ENCODE results near the gene SPDEF. TPM values are rescaled to one million over a fixed set of nuclear protein-coding genes. Genes with fewer than 3 reads are reported as not detected.

SPDEF gene
- total RNA-seq, 1 donor from 2014 or later: 3.5 TPM

- no peak for TF ChIP-seq CTCF (IDR thresholded peaks at IDR 0.05)
- intact Hi-C loops (cut with DNase I): no loop called here
- H3K4me3 ChIP-seq: no peak overlapping the region
- no peak for DNase-seq
- H3K27me3 ChIP-seq (ENCODE audit: low read depth): no peaks in the 10 kb centered on the region
- H3K4me1 ChIP-seq: no peaks in the 10 kb centered on the region
- no peak for ATAC-seq
- peaks cover 13% of the 10 kb centered on the region for H3K9me3 ChIP-seq
- no peaks in the 10 kb centered on the region for H3K36me3 ChIP-seq
- H3K27ac ChIP-seq: no peak overlapping the region
Observed at GRCh38 chr6:34497411-34497810, 58.7 kb downstream of the SPDEF start.

- DNase-seq: no peak
- H3K9me3 ChIP-seq: peaks cover 13% of the 10 kb centered on the region
Observed at GRCh38 chr6:34496103-34496685, 59.9 kb downstream of the SPDEF start.

GRCh38 chr6:34494973-34495372 is 61.2 kb downstream of the SPDEF start:
- Histone ChIP-seq H3K27ac (no peak overlapping the region), H3K27me3 (ENCODE audit: low read depth) (no peaks in the 10 kb centered on the region), H3K9me3 (peaks cover 2% of the 10 kb centered on the region), H3K4me3 (no peak overlapping the region), H3K4me1 (no peaks in the 10 kb centered on the region), H3K36me3 (no peaks in the 10 kb centered on the region)
- no peak for ATAC-seq
- no peak for DNase-seq
- intact Hi-C loops (cut with DNase I): no loop called here
- TF ChIP-seq CTCF (IDR thresholded peaks at IDR 0.05): no peak

More at GRCh38 chr6:34496103-34496685, 59.9 kb downstream of the SPDEF start:
- intact Hi-C loops (cut with DNase I): no loop called here
- Histone ChIP-seq H3K36me3 (no peaks in the 10 kb centered on the region), H3K4me3 (no peak overlapping the region), H3K27me3 (ENCODE audit: low read depth) (no peaks in the 10 kb centered on the region), H3K4me1 (no peaks in the 10 kb centered on the region), H3K27ac (no peak overlapping the region)
- ATAC-seq: no peak
- TF ChIP-seq CTCF (IDR thresholded peaks at IDR 0.05): no peak

GRCh38 chr6:34493344-34493743 is 62.8 kb downstream of the SPDEF start:
- Histone ChIP-seq H3K4me3 (no peak overlapping the region), H3K9me3 (no peaks in the 10 kb centered on the region), H3K27me3 (ENCODE audit: low read depth) (no peaks in the 10 kb centered on the region), H3K4me1 (no peaks in the 10 kb centered on the region), H3K27ac (no peak overlapping the region), H3K36me3 (no peaks in the 10 kb centered on the region)
- DNase-seq (no peak), ATAC-seq (no peak)
- intact Hi-C loops (cut with DNase I): no loop called here
- no peak for TF ChIP-seq CTCF (IDR thresholded peaks at IDR 0.05)

- ATAC-seq: no peak
- Histone ChIP-seq H3K4me3 (no peak overlapping the region), H3K27me3 (ENCODE audit: low read depth) (no peaks in the 10 kb centered on the region), H3K27ac (no peak overlapping the region), H3K9me3 (no peaks in the 10 kb centered on the region), H3K36me3 (no peaks in the 10 kb centered on the region), H3K4me1 (no peaks in the 10 kb centered on the region)
- no peak for TF ChIP-seq CTCF (IDR thresholded peaks at IDR 0.05)
- intact Hi-C loops (cut with DNase I): no loop called here
- DNase-seq: no peak
Observed at GRCh38 chr6:34491091-34491430, 65.1 kb downstream of the SPDEF start.
